Mesendoderm (in vitro differentiated cells): ENCODE data around the gene OVCA2.
A peak's percentile ranks its signal among the peaks of the same experiment; 100 is the strongest.

Experiments used
- DNase-seq: peaks from one replicate; pipeline ENCODE4 v3.0.0; 2013
- H2AK5ac ChIP-seq: 2 replicates; pipeline ENCODE4 v1.6.1; 2013; ENCODE audit warnings: low read length, inconsistent platforms
- H2BK120ac ChIP-seq: 2 replicates; pipeline ENCODE4 v1.6.1; 2013; ENCODE audit warnings: low read depth, mild to moderate bottlenecking, low read length, moderate library complexity, mixed read lengths
- H2BK15ac ChIP-seq: replicated peaks from 2 replicates; pipeline ENCODE4 v1.6.1; 2013; ENCODE audit warnings: low read depth, mild to moderate bottlenecking, moderate library complexity
- H2BK5ac ChIP-seq: 2 replicates; pipeline ENCODE4 v1.6.1; 2013; ENCODE audit warnings: low read length, inconsistent platforms
- H3K18ac ChIP-seq: 2 replicates; pipeline ENCODE4 v1.6.1; 2013; ENCODE audit warnings: mild to moderate bottlenecking, low read length, mixed read lengths
- H3K23ac ChIP-seq: one replicate; pipeline ENCODE4 v1.6.1; 2013; ENCODE audit warnings: low read length
- H3K27ac ChIP-seq: 2 replicates; pipeline ENCODE4 v1.5.1; 2013; ENCODE audit warnings: low read depth, mild to moderate bottlenecking, inconsistent platforms, low read length, moderate library complexity
- H3K27me3 ChIP-seq: 2 replicates; pipeline ENCODE4 v1.6.1; 2013; ENCODE audit warnings: low read length, control low read depth, mild to moderate bottlenecking, inconsistent platforms; ENCODE audit not compliant: insufficient read depth, poor library complexity
- H3K36me3 ChIP-seq: 2 replicates; pipeline ENCODE4 v1.6.1; 2013; ENCODE audit warnings: low read length, inconsistent platforms; ENCODE audit not compliant: control insufficient read depth, insufficient read depth
- H3K4ac ChIP-seq: one replicate; pipeline ENCODE4 v1.6.1; 2013; ENCODE audit warnings: low read depth, mild to moderate bottlenecking, low read length, moderate library complexity
- H3K4me1 ChIP-seq: 2 replicates; pipeline ENCODE4 v1.6.1; 2013; ENCODE audit warnings: low read depth, low read length, inconsistent platforms; ENCODE audit not compliant: control insufficient read depth
- H3K4me2 ChIP-seq: 2 replicates; pipeline ENCODE4 v1.6.1; 2013; ENCODE audit warnings: low read length
- H3K4me3 ChIP-seq: 2 replicates; pipeline ENCODE4 v1.5.1; 2013; ENCODE audit warnings: mild to moderate bottlenecking, low read length
- H3K56ac ChIP-seq: one replicate; pipeline ENCODE4 v1.6.1; 2013; ENCODE audit warnings: low read length
- H3K79me1 ChIP-seq: 2 replicates; pipeline ENCODE4 v1.6.1; 2013; ENCODE audit warnings: low read length, inconsistent platforms
- H3K79me2 ChIP-seq: 2 replicates; pipeline ENCODE4 v1.6.1; 2013; ENCODE audit warnings: mild to moderate bottlenecking, low read length; ENCODE audit not compliant: control insufficient read depth, insufficient read depth
- H3K9ac ChIP-seq: 2 replicates; pipeline ENCODE4 v1.6.1; 2013; ENCODE audit warnings: low read length, inconsistent platforms
- H4K5ac ChIP-seq: one replicate; pipeline ENCODE4 v1.6.1; 2013; ENCODE audit warnings: low read length
- H4K8ac ChIP-seq: one replicate; pipeline ENCODE4 v1.6.1; 2013; ENCODE audit warnings: low read depth, mild to moderate bottlenecking, control low read depth, low read length, moderate library complexity
- WGBS: extraction: QIAGEN DNeasy Blood & Tissue Kit; methylation state at CpG from one replicate; pipeline ENCODE4 v1.1.7; 2013; ENCODE audit warnings: low lambda C conversion rate, missing lambda C conversion rate; ENCODE audit not compliant: insufficient coverage; ENCODE audit errors: extremely low coverage; 5-methylcytosine and 5-hydroxymethylcytosine counted together

OVCA2 gene

GRCh38 chr17:2023256-2023655 is 18.6 kb upstream of the OVCA2 start:
- WGBS: no CpG with 5 or more reads among the region's 16 CpGs
- H3K4me3 ChIP-seq: no peak overlapping the region
- no peak overlapping the region for H2BK15ac ChIP-seq
- no peak overlapping the region for H3K18ac ChIP-seq
- no peaks in the 10 kb centered on the region for H3K79me1 ChIP-seq
- no peak overlapping the region for H2BK120ac ChIP-seq
- H3K4me2 ChIP-seq: no peak overlapping the region
- H3K79me2 ChIP-seq: no peaks in the 10 kb centered on the region
- no peak overlapping the region for H4K8ac ChIP-seq
- H4K5ac ChIP-seq: no peak overlapping the region
- DNase-seq: no peak
- H2BK5ac ChIP-seq: no peak overlapping the region
- no peak overlapping the region for H3K56ac ChIP-seq
- no peak overlapping the region for H3K9ac ChIP-seq
- H2AK5ac ChIP-seq: no peak overlapping the region
- peaks cover 17% of the 10 kb centered on the region for H3K27me3 ChIP-seq
- no peak overlapping the region for H3K27ac ChIP-seq
- no peaks in the 10 kb centered on the region for H3K4me1 ChIP-seq
- H3K4ac ChIP-seq: no peak overlapping the region
- no peaks in the 10 kb centered on the region for H3K36me3 ChIP-seq
- no peak overlapping the region for H3K23ac ChIP-seq

GRCh38 chr17:2023692-2024571 is 17.9 kb upstream of the OVCA2 start:
- peak; percentile 97 for DNase-seq
- Histone ChIP-seq H3K79me2 (no peaks in the 10 kb centered on the region), H2BK5ac (no peak overlapping the region), H3K56ac (peak overlapping the region; percentile 67), H3K4me2 (peak overlapping the region; percentile 61), H3K27me3 (peaks cover 18% of the 10 kb centered on the region), H3K9ac (peak overlapping the region; percentile 52), H2BK15ac (no peak overlapping the region), H3K36me3 (no peaks in the 10 kb centered on the region), H2AK5ac (no peak overlapping the region), H3K4me3 (peak overlapping the region; percentile 11), H3K27ac (no peak overlapping the region), H2BK120ac (no peak overlapping the region), H3K79me1 (no peaks in the 10 kb centered on the region), H4K8ac (no peak overlapping the region), H4K5ac (no peak overlapping the region), H3K23ac (no peak overlapping the region), H3K18ac (no peak overlapping the region), H3K4ac (no peak overlapping the region), H3K4me1 (no peaks in the 10 kb centered on the region)
- no CpG with 5 or more reads among the region's 85 CpGs for WGBS

GRCh38 chr17:2024572-2025219 is 17.1 kb upstream of the OVCA2 start:
- Histone ChIP-seq H2BK15ac (no peak overlapping the region), H3K4me2 (peak overlapping the region; percentile 61), H2AK5ac (no peak overlapping the region), H3K18ac (peak overlapping the region; percentile 65), H3K4ac (no peak overlapping the region), H3K4me3 (peak overlapping the region; percentile 11), H3K36me3 (no peaks in the 10 kb centered on the region), H3K79me2 (no peaks in the 10 kb centered on the region), H3K56ac (peak overlapping the region; percentile 67), H3K23ac (no peak overlapping the region), H2BK5ac (no peak overlapping the region), H3K27ac (no peak overlapping the region), H3K27me3 (peaks cover 18% of the 10 kb centered on the region), H2BK120ac (no peak overlapping the region), H3K79me1 (no peaks in the 10 kb centered on the region), H3K9ac (peak overlapping the region; percentile 52), H3K4me1 (no peaks in the 10 kb centered on the region), H4K8ac (no peak overlapping the region), H4K5ac (no peak overlapping the region)
- no CpG with 5 or more reads among the region's 73 CpGs for WGBS
- DNase-seq: peak; percentile 52

- no peak within 1 kb of the TSS for H3K4ac ChIP-seq
- no peaks in the 10 kb centered on the region for H3K79me1 ChIP-seq
- H3K9ac ChIP-seq: peak within 1 kb of the TSS; percentile 52
- no peak within 1 kb of the TSS for H4K8ac ChIP-seq
- no peak within 1 kb of the TSS for H4K5ac ChIP-seq
- H3K18ac ChIP-seq: peak within 1 kb of the TSS; percentile 65
- peak within 1 kb of the TSS; percentile 11 for H3K4me3 ChIP-seq
- no peak within 1 kb of the TSS for H2BK15ac ChIP-seq
- H3K4me2 ChIP-seq: peak within 1 kb of the TSS; percentile 61
- WGBS: no CpG with 5 or more reads among the region's 47 CpGs
- H3K79me2 ChIP-seq: no peaks in the 10 kb centered on the region
- peak; percentile 78 for DNase-seq
- H3K27me3 ChIP-seq: peaks cover 18% of the 10 kb centered on the region
- H2BK5ac ChIP-seq: no peak within 1 kb of the TSS
- H3K56ac ChIP-seq: peak within 1 kb of the TSS; percentile 67
- H2BK120ac ChIP-seq: no peak within 1 kb of the TSS
- H3K23ac ChIP-seq: no peak within 1 kb of the TSS
- no peaks in the 10 kb centered on the region for H3K36me3 ChIP-seq
- no peak within 1 kb of the TSS for H2AK5ac ChIP-seq
- no peak within 1 kb of the TSS for H3K27ac ChIP-seq
- no peaks in the 10 kb centered on the region for H3K4me1 ChIP-seq
These were observed 16.6 kb upstream of the OVCA2 start, which contains the start of gene RTN4RL1 for GRCh38 chr17:2025220-2025621. Gene RTN4RL1 (minus strand): TSS chr17:2025334. CDS start chr17:2024865, 469 bp downstream.

- H3K4me2 ChIP-seq: peak overlapping the region; percentile 16
- WGBS: no CpG with 5 or more reads among the region's 55 CpGs
- no peaks in the 10 kb centered on the region for H3K79me2 ChIP-seq
- H3K4ac ChIP-seq: no peak overlapping the region
- H3K56ac ChIP-seq: peak overlapping the region; percentile 9
- no peaks in the 10 kb centered on the region for H3K79me1 ChIP-seq
- peaks cover 18% of the 10 kb centered on the region for H3K27me3 ChIP-seq
- H2BK5ac ChIP-seq: no peak overlapping the region
- H3K36me3 ChIP-seq: no peaks in the 10 kb centered on the region
- H2BK15ac ChIP-seq: no peak overlapping the region
- no peak overlapping the region for H4K8ac ChIP-seq
- no peak overlapping the region for H2BK120ac ChIP-seq
- no peak overlapping the region for H2AK5ac ChIP-seq
- no peak overlapping the region for H3K4me3 ChIP-seq
- no peaks in the 10 kb centered on the region for H3K4me1 ChIP-seq
- no peak overlapping the region for H3K27ac ChIP-seq
- no peak overlapping the region for H3K23ac ChIP-seq
- H3K18ac ChIP-seq: no peak overlapping the region
- peak; percentile 70 for DNase-seq
- no peak overlapping the region for H3K9ac ChIP-seq
- H4K5ac ChIP-seq: no peak overlapping the region
These were observed 16.1 kb upstream of the OVCA2 start for GRCh38 chr17:2025622-2026309.
